Right cardiac atrium (tissue), 5 donors: ENCODE measurements around the gene SLC35C1. TPM values are rescaled to one million over a fixed set of nuclear protein-coding genes. Genes with fewer than 3 reads are reported as not detected.
A peak's percentile ranks its signal among the peaks of the same experiment; 100 is the strongest.
"Not testable (repeated sequence)": the region's sequence is repeated elsewhere in the genome, so short reads cannot be mapped to it uniquely, and the experiment has no call there.

ENCODE experiments used
- ATAC-seq, 2 donors: fragments of 200-7000 bp; cut with Tn5 transposase; one replicate each; pipeline versions ENCODE4 v1.8.0 to v1.9.1; 2020; ENCODE audit warnings: moderate library complexity in 2 of 2, mild to moderate bottlenecking in 1 of 2
- DNase-seq, 3 donors: peaks; one replicate each; pipeline ENCODE4 v3.0.0-alpha.2; 2020
- H3K27ac ChIP-seq: one replicate; pipeline ENCODE4 v1.5.1; 2013; ENCODE audit warnings: mild to moderate bottlenecking, low read length, control low read depth, moderate library complexity
- H3K27me3 ChIP-seq: one replicate; pipeline ENCODE4 v1.6.1; 2013; ENCODE audit not compliant: control insufficient read depth, insufficient read depth
- H3K4me1 ChIP-seq: one replicate; pipeline ENCODE4 v1.6.1; 2013; ENCODE audit warnings: low read length; ENCODE audit not compliant: control insufficient read depth, insufficient read depth
- H3K4me3 ChIP-seq: one replicate; pipeline ENCODE4 v1.5.1; 2013; ENCODE audit warnings: low read length, control low read depth
- H3K9me3 ChIP-seq: one replicate; pipeline ENCODE4 v1.6.1; 2013; ENCODE audit warnings: low read length; ENCODE audit not compliant: control insufficient read depth
- WGBS: extraction: QIAGEN DNeasy Blood & Tissue Kit; methylation state at CpG from one replicate; pipeline ENCODE4 v1.1.7; 2013; 5-methylcytosine and 5-hydroxymethylcytosine counted together
- intact Hi-C, 4 donors: fragments of 100-400 bp; cut with DNase I; formaldehyde crosslinking; loops; one replicate each; pipeline versions ENCODE4 v1.11.0 to v1.14.0; 2022 to 2023
- polyA plus RNA-seq: library from polyadenylated mRNA; stranded (reverse); fragments of 200-250 nt; gene quantifications from one replicate; pipeline ENCODE4 v1.2.3, GENCODE V29; 2013
- total RNA-seq, 4 donors: library from RNA; stranded (reverse); fragmentation: NEBNext Ultra II Directional; extraction: Animal tissue kit (Norgen Biotek cat#: 25700); gene quantifications; one replicate each; pipeline ENCODE4 v1.2.1, GENCODE V29; 2021
- donor health status: healthy with polysubstance abuse.
- donor health status: DM: no; HTN: yes; CAD: no.
- donor health status: DM: no; HTN: no; CAD: no.
- donor health status: DM: no; HTN: yes; CAD: no; lungs with severe emphysema.
- donor health status: DM: yes; HTN: yes; CAD: no.

Gene SLC35C1
- total and polyA plus RNA-seq, 5 donors = 7.3 to 11.4 (median 8.9) TPM

GRCh38 chr11:45811571-45812290 lies 6.8 kb downstream of the SLC35C1 start:
- 80% methylated on average over 8 of the region's 8 CpGs for WGBS
- Histone ChIP-seq H3K4me1 (peaks cover 7% of the 10 kb centered on the region), H3K9me3 (no peaks in the 10 kb centered on the region), H3K27me3 (no peaks in the 10 kb centered on the region), H3K4me3 (no peak overlapping the region), H3K27ac (no peak overlapping the region)
- no peak for ATAC-seq
- DNase-seq = no peak
- intact Hi-C loops = no loop called here

GRCh38 chr11:45812581-45813548 lies 7.9 kb downstream of the SLC35C1 start:
- WGBS = 73% methylated on average over 7 of the region's 7 CpGs
- Histone ChIP-seq H3K27me3 (no peaks in the 10 kb centered on the region), H3K27ac (no peak overlapping the region), H3K4me3 (no peak overlapping the region), H3K4me1 (peaks cover 3% of the 10 kb centered on the region), H3K9me3 (no peaks in the 10 kb centered on the region)
- DNase-seq (no peak), ATAC-seq (no peak)
- intact Hi-C loops = no loop called here

GRCh38 chr11:45815747-45816146 lies 10.8 kb downstream of the SLC35C1 start:
- ATAC-seq (no peak), DNase-seq (no peak)
- H3K4me3 ChIP-seq = no peak overlapping the region
- no peak overlapping the region for H3K27ac ChIP-seq
- 88% methylated on average over 3 of the region's 3 CpGs for WGBS
- no peaks in the 10 kb centered on the region for H3K27me3 ChIP-seq
- H3K4me1 ChIP-seq = no peaks in the 10 kb centered on the region
- H3K9me3 ChIP-seq = no peaks in the 10 kb centered on the region
- intact Hi-C loops = no loop called here

- Histone ChIP-seq H3K27ac (no peak overlapping the region), H3K27me3 (no peaks in the 10 kb centered on the region), H3K9me3 (no peaks in the 10 kb centered on the region), H3K4me3 (no peak overlapping the region), H3K4me1 (no peaks in the 10 kb centered on the region)
- DNase-seq (no peak), ATAC-seq (peak in 1 of 2 donors; percentile 42)
- 50% methylated on average over 3 of the region's 3 CpGs for WGBS
- intact Hi-C loops = no loop called here
Measured at GRCh38 chr11:45816614-45817013, 11.7 kb downstream of the SLC35C1 start.

GRCh38 chr11:45817191-45817590 lies 12.2 kb downstream of the SLC35C1 start:
- no peaks in the 10 kb centered on the region for H3K27me3 ChIP-seq
- H3K4me3 ChIP-seq = no peak overlapping the region
- no peaks in the 10 kb centered on the region for H3K9me3 ChIP-seq
- WGBS = 96% methylated on average over 7 of the region's 7 CpGs
- intact Hi-C loops = no loop called here
- H3K4me1 ChIP-seq = no peaks in the 10 kb centered on the region
- DNase-seq (no peak), ATAC-seq (no peak)
- no peak overlapping the region for H3K27ac ChIP-seq

GRCh38 chr11:45818961-45819605 lies 14.1 kb downstream of the SLC35C1 start:
- WGBS = 67% methylated on average over 6 of the region's 6 CpGs

GRCh38 chr11:45820211-45820857 lies 15.4 kb downstream of the SLC35C1 start:
- intact Hi-C loops = no loop called here
- no peaks in the 10 kb centered on the region for H3K27me3 ChIP-seq
- no peak for DNase-seq
- peaks cover 3% of the 10 kb centered on the region for H3K4me1 ChIP-seq
- ATAC-seq = no peak
- no peak overlapping the region for H3K27ac ChIP-seq
- H3K4me3 ChIP-seq = no peak overlapping the region
- 92% methylated on average over 5 of the region's 5 CpGs for WGBS
- H3K9me3 ChIP-seq = no peaks in the 10 kb centered on the region

More at GRCh38 chr11:45818961-45819605, 14.1 kb downstream of the SLC35C1 start:
- no peak for ATAC-seq
- no peak overlapping the region for H3K27ac ChIP-seq
- H3K27me3 ChIP-seq = no peaks in the 10 kb centered on the region
- peaks cover 3% of the 10 kb centered on the region for H3K4me1 ChIP-seq
- intact Hi-C loops = no loop called here
- no peaks in the 10 kb centered on the region for H3K9me3 ChIP-seq
- DNase-seq = no peak
- no peak overlapping the region for H3K4me3 ChIP-seq

- H3K27me3 ChIP-seq, DNase-seq, intact Hi-C loops, H3K9me3 ChIP-seq, H3K4me3 ChIP-seq, H3K27ac ChIP-seq, H3K4me1 ChIP-seq: not testable (repeated sequence)
- WGBS = 54% methylated on average over 7 of the region's 7 CpGs
- peak in 1 of 2 donors; percentile 73 for ATAC-seq
Measured at GRCh38 chr11:45826492-45826891, 21.5 kb downstream of the SLC35C1 start.

GRCh38 chr11:45827123-45827522 lies 22.2 kb downstream of the SLC35C1 start:
- no peak overlapping the region for H3K4me3 ChIP-seq
- peaks cover 3% of the 10 kb centered on the region for H3K4me1 ChIP-seq
- no peak for DNase-seq
- no peaks in the 10 kb centered on the region for H3K27me3 ChIP-seq
- WGBS = 93% methylated on average over 4 of the region's 4 CpGs
- H3K9me3 ChIP-seq = no peaks in the 10 kb centered on the region
- ATAC-seq = no peak
- intact Hi-C loops = no loop called here
- no peak overlapping the region for H3K27ac ChIP-seq

- no peak overlapping the region for H3K4me3 ChIP-seq
- intact Hi-C loops = no loop called here
- no peaks in the 10 kb centered on the region for H3K9me3 ChIP-seq
- WGBS = 59% methylated on average over 4 of the region's 4 CpGs
- peaks cover under 1% of the 10 kb centered on the region for H3K4me1 ChIP-seq
- ATAC-seq (no peak), DNase-seq (no peak)
- H3K27me3 ChIP-seq = no peaks in the 10 kb centered on the region
- H3K27ac ChIP-seq = no peak overlapping the region
Measured at GRCh38 chr11:45828996-45829395, 24.0 kb downstream of the SLC35C1 start.
